GM21723 (cell line): ENCODE data around the gene SH3BP4.

Source experiments
- ATAC-seq: cut with Tn5 transposase; IDR thresholded peaks from one replicate; pipeline ENCODE4 v1.9.1; 2021; ENCODE audit warnings: mild to moderate bottlenecking, moderate library complexity; ENCODE audit not compliant: unreplicated experiment

SH3BP4 gene

DNA sequence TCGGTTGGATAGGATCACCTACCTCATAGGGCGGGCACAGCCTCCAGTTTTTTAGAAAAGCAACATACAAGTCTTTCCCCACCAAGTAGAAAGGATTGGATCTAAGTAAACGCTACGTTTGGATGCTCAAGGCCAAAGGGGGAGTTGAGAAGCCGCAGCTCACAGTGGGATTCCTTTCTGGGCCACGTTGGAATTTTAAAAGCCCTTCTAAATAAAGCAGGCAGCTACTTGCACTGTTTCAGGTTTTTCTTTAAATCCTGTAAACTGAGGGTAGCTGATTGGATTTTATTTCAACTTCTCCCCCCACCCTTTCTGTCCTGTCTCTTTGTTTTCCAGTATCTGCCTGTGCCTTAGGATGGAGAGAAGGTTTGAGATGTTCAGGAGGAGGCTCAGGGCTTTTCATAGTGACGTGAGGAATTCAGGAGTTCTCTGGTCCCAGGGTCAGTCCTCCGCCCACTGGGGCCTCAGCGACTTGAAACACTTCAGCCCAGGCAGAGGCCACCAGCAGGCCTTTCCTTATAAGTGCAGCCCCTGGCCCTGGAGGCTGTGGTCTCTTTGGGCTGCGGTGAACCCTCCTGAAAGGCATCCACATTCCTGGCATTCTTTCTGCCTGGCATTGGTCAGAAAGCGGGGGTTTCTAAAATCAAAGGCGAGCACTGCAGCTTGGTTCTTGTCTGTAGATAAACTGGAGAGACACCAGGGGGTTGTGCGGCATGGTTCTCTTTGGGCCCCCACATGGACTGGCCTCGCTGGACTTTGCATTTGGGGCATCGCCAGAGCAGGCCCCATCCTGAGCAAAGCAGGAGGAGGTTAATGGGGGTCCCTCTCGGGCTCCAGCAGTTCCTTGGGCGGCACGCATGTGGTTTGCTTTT, 44.5 kb downstream of the SH3BP4 start:
- no peak for ATAC-seq

GRCh38 chr2:234996941-234997270, 45.1 kb downstream of the SH3BP4 start:
- ATAC-seq: no peak

- ATAC-seq: no peak
These were observed 45.6 kb downstream of the SH3BP4 start for GRCh38 chr2:234997389-234997788.

- ATAC-seq: no peak
These were observed 46.8 kb downstream of the SH3BP4 start for GRCh38 chr2:234998404-234999211.

- ATAC-seq: no peak
These were observed 48.1 kb downstream of the SH3BP4 start for GRCh38 chr2:234999740-235000425.

DNA sequence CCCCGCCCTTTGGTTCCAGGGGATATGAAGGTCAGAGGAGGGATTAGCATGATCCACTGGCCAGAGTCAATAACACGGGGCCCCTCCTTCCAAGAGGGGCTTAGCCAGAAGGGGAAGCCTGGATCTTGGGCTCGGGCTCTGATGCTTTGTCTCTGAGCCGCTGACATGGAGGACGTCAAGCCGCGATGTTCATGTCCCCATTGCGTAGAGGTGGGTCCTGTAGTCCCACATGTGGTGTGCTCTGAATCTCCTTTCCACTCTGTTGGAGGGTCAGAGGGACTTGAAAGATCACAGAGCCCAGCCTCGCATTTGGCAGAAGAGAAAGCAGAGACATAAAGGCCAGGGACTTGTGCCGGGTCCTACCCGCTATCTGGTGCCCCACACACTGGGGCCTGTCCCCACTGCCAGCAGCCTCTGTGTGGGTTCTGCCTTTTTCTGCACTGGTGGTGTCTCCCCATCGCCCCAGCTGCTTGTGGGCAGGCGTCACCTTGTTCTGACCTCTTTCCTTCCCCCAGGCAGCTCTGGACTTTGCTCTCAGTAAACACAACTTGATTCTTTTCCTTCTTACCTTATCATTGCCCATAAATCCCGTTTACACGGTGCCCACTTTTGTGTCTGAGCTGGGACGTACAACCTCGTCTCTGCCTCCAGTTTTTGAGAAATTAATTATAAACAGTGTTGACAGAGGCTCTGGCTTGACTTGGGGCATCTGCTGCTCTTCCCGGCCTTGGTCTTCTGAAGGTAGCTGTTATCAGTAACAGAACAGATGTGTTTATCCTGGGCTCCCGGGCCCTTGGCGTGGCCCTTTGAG, 48.8 kb downstream of the SH3BP4 start:
- ATAC-seq: no peak

DNA sequence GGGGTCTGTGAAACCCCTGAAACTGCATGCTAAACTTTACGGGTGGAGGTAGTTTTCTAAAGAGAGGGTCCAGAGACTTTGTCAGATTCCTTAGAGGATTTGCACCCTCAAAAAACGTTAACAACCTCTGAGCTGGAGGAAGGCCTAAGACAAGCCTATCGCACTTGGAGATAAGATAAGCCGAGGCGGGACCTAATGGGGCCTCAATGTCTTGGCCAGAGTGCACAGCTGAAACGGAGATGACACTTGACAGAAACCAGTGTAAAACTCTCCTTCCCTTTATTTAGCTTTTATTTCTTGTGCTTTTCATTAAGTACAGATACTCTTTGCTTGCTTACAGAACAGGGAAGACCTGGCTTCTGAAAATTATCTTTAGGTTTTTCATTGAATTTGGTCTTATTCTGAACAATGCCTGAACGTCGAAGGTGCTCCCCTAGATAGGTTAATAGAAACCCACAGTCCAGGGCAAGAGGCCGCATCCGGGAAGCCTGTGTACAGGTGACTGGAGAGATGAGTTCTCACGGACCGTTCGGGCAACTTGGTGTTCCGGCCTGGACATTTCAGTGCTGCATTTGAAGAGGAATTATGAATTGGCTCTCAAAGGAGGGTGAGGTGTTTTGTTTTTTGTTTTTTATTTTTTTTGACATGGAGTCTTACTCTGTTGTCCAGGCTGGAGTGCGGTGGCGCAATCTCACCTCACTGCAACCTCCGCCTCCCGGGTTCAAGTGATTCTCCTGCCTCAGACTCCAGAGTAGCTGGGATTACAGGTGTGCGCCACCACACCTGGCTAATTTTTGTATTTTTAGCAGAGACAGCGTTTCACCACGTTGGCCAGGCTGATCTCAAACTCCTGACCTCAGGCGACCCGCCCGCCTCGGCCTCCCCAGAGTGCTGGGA, 49.7 kb downstream of the SH3BP4 start:
- no peak for ATAC-seq

DNA sequence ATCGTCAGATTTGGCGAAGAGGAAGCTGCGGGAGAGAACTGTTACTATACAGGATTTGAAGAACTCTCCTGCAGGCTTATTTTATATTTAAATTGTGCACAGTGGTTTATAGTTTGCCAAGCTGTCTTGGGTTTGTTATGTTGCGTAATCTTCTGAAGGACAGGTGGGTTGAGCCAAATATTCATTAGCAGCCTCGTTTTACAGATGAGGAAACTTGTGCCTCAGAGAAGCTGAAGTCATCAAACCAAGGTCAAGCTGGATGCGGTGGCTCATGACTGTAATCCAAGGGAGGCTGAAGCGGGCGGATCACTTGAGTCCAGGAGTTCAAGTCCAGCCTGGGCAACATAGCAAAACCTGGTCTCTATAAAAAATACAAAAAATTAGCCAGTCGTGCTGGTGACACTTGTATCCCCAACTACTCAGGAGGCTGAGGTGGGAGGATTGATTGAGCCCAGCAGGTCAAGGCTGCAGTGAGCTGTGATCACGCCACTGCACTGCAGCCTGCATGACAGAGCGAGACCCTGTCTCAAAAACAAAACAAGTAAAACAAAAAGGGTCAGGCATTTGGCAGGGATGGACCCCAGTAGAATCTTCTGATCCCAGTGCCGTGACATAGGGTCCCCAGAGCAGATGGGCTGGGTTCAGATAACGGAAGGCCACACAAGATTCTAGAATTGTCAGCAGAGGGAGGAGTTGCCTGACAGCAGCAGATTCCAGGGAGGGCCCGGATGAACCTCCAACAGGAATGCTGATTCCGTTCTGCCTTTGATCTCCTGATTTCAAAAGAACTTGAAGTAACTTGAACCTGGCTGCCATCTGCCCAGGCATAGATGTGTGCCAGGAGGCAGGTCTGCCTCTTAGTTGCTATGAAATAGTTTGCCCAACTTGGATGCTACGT, 50.6 kb downstream of the SH3BP4 start:
- ATAC-seq: no peak

DNA sequence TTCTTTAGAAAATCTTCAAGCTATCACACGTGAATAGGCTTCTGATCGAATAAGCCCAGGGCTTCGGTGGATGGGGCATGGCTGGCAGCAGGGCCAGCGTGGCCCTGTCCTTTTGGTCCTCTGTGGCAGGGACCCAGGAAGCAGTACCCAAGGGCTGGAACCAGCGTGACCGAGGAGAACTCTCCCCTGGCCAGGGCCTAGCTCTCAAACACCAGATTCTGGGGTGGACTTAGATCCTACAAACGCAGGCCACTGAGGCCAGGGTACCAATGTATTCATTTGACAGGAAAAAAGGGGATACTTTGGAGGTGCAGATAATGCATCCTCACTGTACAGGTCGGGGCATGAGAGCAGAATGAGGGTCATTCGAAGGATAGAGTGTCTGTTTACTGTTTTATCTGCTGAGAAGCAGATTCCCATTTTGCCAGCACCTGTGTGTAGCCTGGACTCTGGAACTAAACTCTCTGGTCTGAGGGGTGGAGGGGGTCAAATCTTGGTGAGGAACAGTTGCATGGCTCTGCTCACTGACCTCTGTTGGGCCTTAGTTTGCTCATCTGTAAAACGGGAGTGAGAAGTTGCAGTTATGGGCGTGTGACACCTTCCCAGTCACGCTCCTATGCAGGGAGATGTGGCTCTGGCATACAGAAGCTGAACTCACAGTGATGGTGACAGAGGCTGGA, 51.4 kb downstream of the SH3BP4 start:
- ATAC-seq: no peak

- no peak for ATAC-seq
These were observed 52.6 kb downstream of the SH3BP4 start for GRCh38 chr2:235004329-235004903.

DNA sequence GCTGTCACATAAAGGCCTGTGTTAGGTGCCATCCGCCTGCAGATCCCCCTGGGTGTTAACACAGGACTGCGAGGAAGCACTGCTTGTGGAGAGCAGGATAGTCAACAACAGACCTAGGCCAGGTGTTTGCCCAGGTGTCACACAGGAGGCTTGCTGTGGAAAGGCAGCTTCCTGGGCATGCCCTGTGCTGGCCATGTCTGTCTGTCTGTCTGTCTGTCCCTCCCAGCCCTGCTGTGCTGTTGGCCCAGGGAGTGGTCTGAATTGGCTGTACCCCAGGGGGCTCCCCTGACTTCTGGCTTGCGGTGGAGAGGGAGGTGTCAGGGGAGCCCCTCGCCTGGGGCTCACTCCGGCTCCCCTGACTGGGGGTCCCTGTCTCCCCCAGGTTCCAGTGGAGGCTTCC, 53.2 kb downstream of the SH3BP4 start:
- no peak for ATAC-seq

DNA sequence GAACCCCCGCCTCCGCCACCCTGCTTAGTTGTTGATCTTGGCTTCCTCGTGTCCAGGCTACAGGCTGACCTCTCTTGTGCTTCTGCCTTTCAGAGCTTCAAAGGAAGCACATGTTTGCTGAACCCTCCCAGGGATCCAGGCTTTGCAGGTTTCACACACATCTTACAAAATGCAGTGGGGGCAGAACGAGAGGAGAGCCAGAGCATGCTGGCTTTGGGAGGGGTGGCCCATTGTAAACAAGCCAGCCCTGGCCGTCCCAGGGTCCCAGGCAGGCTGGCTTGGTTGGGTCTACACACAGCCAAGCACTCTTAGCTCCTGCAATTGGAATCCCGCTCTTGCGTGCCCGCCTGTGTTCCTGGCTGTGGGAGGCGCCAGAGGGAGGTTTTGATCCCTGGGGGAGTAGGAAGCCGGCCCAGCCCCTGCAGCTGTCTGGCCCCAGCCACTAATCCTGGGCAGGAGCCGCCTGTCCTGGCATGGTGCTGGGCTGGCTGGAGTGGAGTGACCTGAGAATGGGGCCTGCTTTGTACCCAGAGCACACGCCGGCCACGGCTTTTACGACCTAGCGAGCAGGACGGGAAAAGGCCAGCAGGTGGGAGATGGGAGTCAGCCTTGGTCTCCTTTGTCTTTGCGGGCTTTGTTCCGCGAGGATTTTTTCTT, 53.9 kb downstream of the SH3BP4 start:
- no peak for ATAC-seq

- no peak for ATAC-seq
These were observed 54.6 kb downstream of the SH3BP4 start for GRCh38 chr2:235006461-235006860.

- no peak for ATAC-seq
These were observed 55.2 kb downstream of the SH3BP4 start for GRCh38 chr2:235006986-235007385.

GRCh38 chr2:235007664-235008457, 56.0 kb downstream of the SH3BP4 start:
- ATAC-seq: no peak

GRCh38 chr2:235008584-235009044, 56.8 kb downstream of the SH3BP4 start:
- no peak for ATAC-seq
